SK-N-SH (cell line): Measurements from ENCODE around the gene ABCB6.

ENCODE experiments used
- CTCF ChIP-seq: fragments of 200-600 bp; sonication (generic); IDR thresholded peaks from 2 replicates; pipeline ENCODE4 v1.6.1; 2017; ENCODE audit warnings: antibody characterized with exemption, mild to moderate bottlenecking, moderate library complexity
- GABPA ChIP-seq: IDR thresholded peaks from 2 replicates; pipeline ENCODE4 v1.4.0; 2012; ENCODE audit warnings: low read depth, mild to moderate bottlenecking
- JUND ChIP-seq: IDR thresholded peaks from 2 replicates; pipeline ENCODE4 v1.4.0; 2012
- USF2 ChIP-seq: fragments of 150-350 bp; IDR thresholded peaks from 2 replicates; pipeline ENCODE4 v1.6.1; 2017; ENCODE audit warnings: antibody characterized with exemption, low read length, low read depth, borderline replicate concordance
- TF ChIP-seq, protein P1 (sequence below): IDR thresholded peaks from 2 replicates; pipeline ENCODE4 v1.6.1; 2012; ENCODE audit warnings: mild to moderate bottlenecking, low read depth, low read length, moderate library complexity

GRCh38 chr2:219252570-219252899 lies 33.8 kb upstream of the ABCB6 start:
- no peak for TF ChIP-seq JUND
- TF ChIP-seq, protein P1, sequence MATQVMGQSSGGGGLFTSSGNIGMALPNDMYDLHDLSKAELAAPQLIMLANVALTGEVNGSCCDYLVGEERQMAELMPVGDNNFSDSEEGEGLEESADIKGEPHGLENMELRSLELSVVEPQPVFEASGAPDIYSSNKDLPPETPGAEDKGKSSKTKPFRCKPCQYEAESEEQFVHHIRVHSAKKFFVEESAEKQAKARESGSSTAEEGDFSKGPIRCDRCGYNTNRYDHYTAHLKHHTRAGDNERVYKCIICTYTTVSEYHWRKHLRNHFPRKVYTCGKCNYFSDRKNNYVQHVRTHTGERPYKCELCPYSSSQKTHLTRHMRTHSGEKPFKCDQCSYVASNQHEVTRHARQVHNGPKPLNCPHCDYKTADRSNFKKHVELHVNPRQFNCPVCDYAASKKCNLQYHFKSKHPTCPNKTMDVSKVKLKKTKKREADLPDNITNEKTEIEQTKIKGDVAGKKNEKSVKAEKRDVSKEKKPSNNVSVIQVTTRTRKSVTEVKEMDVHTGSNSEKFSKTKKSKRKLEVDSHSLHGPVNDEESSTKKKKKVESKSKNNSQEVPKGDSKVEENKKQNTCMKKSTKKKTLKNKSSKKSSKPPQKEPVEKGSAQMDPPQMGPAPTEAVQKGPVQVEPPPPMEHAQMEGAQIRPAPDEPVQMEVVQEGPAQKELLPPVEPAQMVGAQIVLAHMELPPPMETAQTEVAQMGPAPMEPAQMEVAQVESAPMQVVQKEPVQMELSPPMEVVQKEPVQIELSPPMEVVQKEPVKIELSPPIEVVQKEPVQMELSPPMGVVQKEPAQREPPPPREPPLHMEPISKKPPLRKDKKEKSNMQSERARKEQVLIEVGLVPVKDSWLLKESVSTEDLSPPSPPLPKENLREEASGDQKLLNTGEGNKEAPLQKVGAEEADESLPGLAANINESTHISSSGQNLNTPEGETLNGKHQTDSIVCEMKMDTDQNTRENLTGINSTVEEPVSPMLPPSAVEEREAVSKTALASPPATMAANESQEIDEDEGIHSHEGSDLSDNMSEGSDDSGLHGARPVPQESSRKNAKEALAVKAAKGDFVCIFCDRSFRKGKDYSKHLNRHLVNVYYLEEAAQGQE, result no peak
- TF ChIP-seq USF2, result no peak
- no peak for TF ChIP-seq GABPA
- no peak for TF ChIP-seq CTCF
